Osteocyte (in vitro differentiated cells): ENCODE data around the gene RSPO3. TPM values are rescaled to one million over a fixed set of nuclear protein-coding genes. Genes with fewer than 3 reads are reported as not detected.
A peak's percentile ranks its signal among the peaks of the same experiment; 100 is the strongest.

Experiments used
- DNase-seq: peaks from one replicate; pipeline ENCODE4 v3.0.0; 2021; ENCODE audit warnings: mixed read lengths; ENCODE audit not compliant: unreplicated experiment; ENCODE audit errors: extremely low spot score
- H3K27ac Mint-ChIP-seq: one replicate; pipeline ENCODE4 v1.8.0; 2021; ENCODE audit warnings: mild to moderate bottlenecking, mixed read lengths; ENCODE audit not compliant: unreplicated experiment
- H3K27me3 Mint-ChIP-seq: one replicate; pipeline ENCODE4 v1.8.0; 2021; ENCODE audit warnings: mixed read lengths; ENCODE audit not compliant: unreplicated experiment
- H3K36me3 Mint-ChIP-seq: one replicate; pipeline ENCODE4 v1.8.0; 2021; ENCODE audit warnings: mixed read lengths; ENCODE audit not compliant: unreplicated experiment
- H3K4me1 Mint-ChIP-seq: one replicate; pipeline ENCODE4 v1.8.0; 2021; ENCODE audit warnings: mixed read lengths; ENCODE audit not compliant: unreplicated experiment
- H3K4me3 Mint-ChIP-seq: one replicate; pipeline ENCODE4 v1.8.0; 2021; ENCODE audit warnings: mild to moderate bottlenecking, moderate library complexity, mixed read lengths; ENCODE audit not compliant: unreplicated experiment
- H3K9me3 Mint-ChIP-seq: one replicate; pipeline ENCODE4 v1.8.0; 2021; ENCODE audit warnings: mixed read lengths; ENCODE audit not compliant: unreplicated experiment
- CTCF ChIP-seq: fragments of 200-600 bp; sonication (generic); IDR thresholded peaks from 2 replicates; pipeline ENCODE4 v1.5.0; 2021; ENCODE audit warnings: antibody characterized with exemption, mild to moderate bottlenecking, moderate library complexity
- total RNA-seq: library from RNA; stranded (reverse); gene quantifications from 2 replicates; pipeline ENCODE4 v1.2.1, GENCODE V29; 2021

The RSPO3 gene
- total RNA-seq, 1 donor from 2014 or later: 4.5 TPM

GRCh38 chr6:127121637-127121960 is 3.1 kb downstream of the RSPO3 start:
- no peak for DNase-seq
- Mint-ChIP-seq H3K4me1 (peaks cover 32% of the 10 kb centered on the region), H3K4me3 (peak overlapping the region; percentile 84), H3K9me3 (no peaks in the 10 kb centered on the region), H3K36me3 (no peaks in the 10 kb centered on the region), H3K27me3 (peaks cover 76% of the 10 kb centered on the region), H3K27ac (no peak overlapping the region)
- TF ChIP-seq CTCF: no peak

DNA sequence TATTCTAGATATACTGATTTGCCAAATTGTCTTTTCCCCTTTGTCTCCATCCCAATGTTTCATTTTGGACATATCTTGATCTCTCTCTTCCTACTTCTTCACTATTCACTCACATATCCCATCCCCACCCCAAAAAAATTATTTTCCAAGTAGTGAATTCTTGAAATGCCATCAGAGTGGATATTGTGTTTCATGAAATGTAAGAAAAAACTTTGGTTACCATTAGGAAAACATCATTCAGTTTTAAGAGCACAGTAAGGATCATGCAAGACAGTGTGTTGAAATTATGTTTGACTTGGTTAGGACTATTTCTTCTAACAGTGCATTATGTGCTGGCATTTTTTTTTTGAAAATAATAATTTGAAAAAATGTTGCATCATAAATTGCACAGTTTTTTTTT is 5.7 kb downstream of the RSPO3 start:
- H3K36me3 Mint-ChIP-seq: no peaks in the 10 kb centered on the region
- TF ChIP-seq CTCF: no peak
- H3K4me1 Mint-ChIP-seq: peaks cover 20% of the 10 kb centered on the region
- no peak for DNase-seq
- H3K9me3 Mint-ChIP-seq: no peaks in the 10 kb centered on the region
- H3K27ac Mint-ChIP-seq: no peak overlapping the region
- peaks cover 75% of the 10 kb centered on the region for H3K27me3 Mint-ChIP-seq
- H3K4me3 Mint-ChIP-seq: no peak overlapping the region

DNA sequence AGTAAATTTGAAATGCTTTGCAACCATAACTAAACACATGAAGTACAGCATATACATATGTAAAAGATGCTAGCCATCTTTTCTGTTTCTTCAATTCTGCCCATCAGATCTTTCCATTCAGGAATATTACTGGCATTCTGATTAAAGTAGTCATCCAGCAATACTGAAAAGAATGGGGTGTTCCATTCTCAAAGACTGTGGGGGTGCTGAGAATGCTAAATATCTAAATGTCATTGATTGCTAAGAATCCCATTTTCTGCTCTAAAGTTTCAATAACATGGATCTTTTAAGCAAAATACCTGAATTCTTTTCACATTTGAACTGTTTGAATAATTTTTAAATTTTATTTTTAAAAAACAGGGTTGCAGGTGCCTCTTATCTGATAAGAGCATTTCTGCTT is 6.2 kb downstream of the RSPO3 start:
- no peaks in the 10 kb centered on the region for H3K36me3 Mint-ChIP-seq
- H3K9me3 Mint-ChIP-seq: no peaks in the 10 kb centered on the region
- H3K4me3 Mint-ChIP-seq: no peak overlapping the region
- TF ChIP-seq CTCF: no peak
- no peak for DNase-seq
- peaks cover 76% of the 10 kb centered on the region for H3K27me3 Mint-ChIP-seq
- no peak overlapping the region for H3K27ac Mint-ChIP-seq
- peaks cover 19% of the 10 kb centered on the region for H3K4me1 Mint-ChIP-seq

DNA sequence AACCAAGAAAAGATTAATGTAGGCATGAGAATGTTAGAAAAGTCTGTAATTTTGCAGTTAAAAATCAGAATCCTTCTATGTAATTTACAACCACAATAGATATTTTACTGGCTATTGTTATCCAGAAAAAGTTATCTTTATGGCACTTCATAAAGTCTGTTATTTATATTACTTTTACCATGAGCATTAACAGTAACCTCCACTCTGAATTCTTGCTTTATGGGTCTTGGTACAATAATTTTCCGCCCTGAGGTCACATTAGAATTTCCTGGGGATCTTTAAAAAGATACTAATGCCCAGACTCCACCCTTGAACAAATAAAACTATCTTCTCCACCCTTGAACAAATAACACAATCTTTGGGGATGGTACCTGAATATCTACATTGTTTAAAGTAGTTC is 9.6 kb downstream of the RSPO3 start:
- TF ChIP-seq CTCF: no peak
- H3K4me1 Mint-ChIP-seq: peaks cover 3% of the 10 kb centered on the region
- DNase-seq: no peak
- H3K27me3 Mint-ChIP-seq: peaks cover 52% of the 10 kb centered on the region
- no peak overlapping the region for H3K27ac Mint-ChIP-seq
- no peak overlapping the region for H3K4me3 Mint-ChIP-seq
- H3K9me3 Mint-ChIP-seq: no peaks in the 10 kb centered on the region
- no peaks in the 10 kb centered on the region for H3K36me3 Mint-ChIP-seq

- no peak for DNase-seq
- Mint-ChIP-seq H3K27me3 (peaks cover 41% of the 10 kb centered on the region), H3K4me1 (peaks cover under 1% of the 10 kb centered on the region), H3K27ac (no peak overlapping the region), H3K4me3 (no peak overlapping the region), H3K36me3 (no peaks in the 10 kb centered on the region), H3K9me3 (no peaks in the 10 kb centered on the region)
- no peak for TF ChIP-seq CTCF
Measured at GRCh38 chr6:127129251-127129650, 10.8 kb downstream of the RSPO3 start.
